Measurements from ENCODE around the gene ZC2HC1C.
"Not testable (repeated sequence)": the region's sequence is repeated elsewhere in the genome, so short reads cannot be mapped to it uniquely, and the experiment has no call there.

Gene ZC2HC1C

GRCh38 chr14:75054421-75054820 is 15.0 kb upstream of the ZC2HC1C start:
- no peak for DNase-seq

DNA sequence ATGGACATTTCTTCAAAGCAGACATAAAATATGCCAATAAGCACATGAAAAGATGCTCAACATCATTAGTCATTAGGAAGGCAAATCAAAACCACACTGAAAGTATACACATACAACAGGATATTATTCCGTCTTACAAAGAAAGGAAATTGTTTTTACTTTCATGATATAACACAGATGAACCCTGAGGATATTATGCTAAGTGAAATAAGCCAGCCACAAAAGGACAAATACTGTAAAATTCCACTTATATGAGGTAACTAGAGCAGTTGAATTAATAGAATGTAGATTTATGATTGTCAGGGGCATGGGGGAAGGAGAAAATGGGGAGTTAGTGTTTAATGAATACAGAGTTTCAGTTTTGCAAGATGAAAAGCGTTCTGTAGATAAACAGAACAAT is 9.8 kb upstream of the ZC2HC1C start:
- no peak for DNase-seq

- DNase-seq: no peak
Observed at GRCh38 chr14:75060420-75060819, 9.0 kb upstream of the ZC2HC1C start.

GRCh38 chr14:75063013-75063412 is 6.4 kb upstream of the ZC2HC1C start:
- no peak for DNase-seq

DNA sequence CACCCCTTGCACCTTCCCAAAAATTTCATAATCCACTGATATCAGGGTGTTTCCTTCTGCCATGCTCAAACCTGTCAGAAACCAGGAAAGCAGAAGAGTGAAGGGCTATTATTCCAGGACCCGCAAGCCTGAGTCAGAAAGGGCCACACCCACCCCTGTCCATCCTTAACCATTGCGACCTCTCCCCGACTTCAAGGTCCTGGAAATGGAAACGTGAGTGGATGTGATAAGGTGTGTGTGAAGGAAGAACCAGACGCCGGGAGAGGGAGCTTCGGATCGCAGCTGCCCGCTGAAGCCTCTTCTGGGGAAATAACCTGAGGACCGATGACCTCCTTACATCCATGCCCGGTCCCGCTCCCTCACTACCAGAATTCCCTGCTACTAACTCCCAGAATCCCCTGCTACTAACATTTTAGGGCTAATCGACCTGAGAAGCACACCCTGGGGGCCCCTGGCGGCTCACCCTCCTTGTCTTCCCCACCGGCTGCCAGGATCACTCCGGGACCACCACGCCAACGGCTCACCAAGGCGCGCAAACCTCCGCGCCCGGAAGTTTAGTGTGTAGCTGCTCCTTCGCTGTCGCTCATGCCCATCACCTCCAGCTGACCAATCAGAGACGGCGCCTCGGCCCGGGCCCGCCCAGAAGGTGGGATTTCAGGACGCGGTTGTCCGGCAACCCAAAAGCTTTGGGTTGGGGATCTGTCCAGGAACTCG is 5.8 kb upstream of the ZC2HC1C start, which contains the start of gene ACYP1:
Gene ACYP1, minus strand, starts transcription at position 534 of the 714 bp plus-strand sequence. Its CDS starts 471 bp downstream, at position 63.
- DNase-seq: peak; percentile 75

- no peak for DNase-seq
Observed at GRCh38 chr14:75064205-75064567, 5.3 kb upstream of the ZC2HC1C start.

- DNase-seq: no peak
Observed at GRCh38 chr14:75066691-75067090, 2.8 kb upstream of the ZC2HC1C start.

- no peak for DNase-seq
Observed at GRCh38 chr14:75067212-75067611, 2.2 kb upstream of the ZC2HC1C start.

- DNase-seq: not testable (repeated sequence)
Observed at GRCh38 chr14:75067765-75068164, 1.7 kb upstream of the ZC2HC1C start.

GRCh38 chr14:75068294-75069120 is 934 bp upstream of the ZC2HC1C start:
- DNase-seq: no peak

DNA sequence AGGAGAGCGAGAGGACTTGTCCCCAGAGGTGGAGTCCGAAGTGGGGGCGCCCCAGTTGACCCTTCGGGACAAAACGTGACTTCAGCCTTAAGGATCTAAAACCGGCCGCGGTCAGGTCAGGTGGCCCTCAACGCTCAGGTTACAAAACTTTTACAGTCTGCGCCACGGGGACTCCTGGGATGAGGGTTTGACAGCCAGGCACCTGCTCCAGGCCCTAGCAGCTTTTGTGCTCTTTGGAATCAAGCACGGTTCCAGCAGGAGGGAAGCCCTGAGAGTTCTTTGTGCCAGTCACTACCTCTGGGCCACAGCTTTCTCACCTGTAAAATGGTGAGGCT is 337 bp downstream of the ZC2HC1C start:
- no peak for DNase-seq

DNA sequence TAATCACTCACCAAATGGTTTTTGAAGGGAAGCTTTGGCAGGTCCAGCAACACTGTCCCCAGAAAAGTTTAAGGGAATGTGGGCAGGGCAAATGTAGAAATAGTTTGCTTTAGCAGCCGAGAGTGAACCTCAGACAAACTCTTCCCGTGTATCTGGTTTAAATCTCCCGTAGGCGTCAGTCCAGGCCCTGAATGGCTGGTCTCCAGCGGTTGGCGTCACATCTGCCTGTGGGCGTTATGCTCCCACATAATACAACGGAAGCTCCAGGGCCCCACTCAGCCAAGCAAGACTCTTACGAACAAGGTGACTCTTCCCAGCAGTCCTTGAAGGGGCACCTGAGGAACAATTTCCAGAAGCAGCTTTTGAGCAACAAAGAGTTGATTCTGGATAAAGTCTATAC is 942 bp downstream of the ZC2HC1C start:
- DNase-seq: no peak

GRCh38 chr14:75077794-75078193 is 8.4 kb downstream of the ZC2HC1C start:
- no peak for DNase-seq

DNA sequence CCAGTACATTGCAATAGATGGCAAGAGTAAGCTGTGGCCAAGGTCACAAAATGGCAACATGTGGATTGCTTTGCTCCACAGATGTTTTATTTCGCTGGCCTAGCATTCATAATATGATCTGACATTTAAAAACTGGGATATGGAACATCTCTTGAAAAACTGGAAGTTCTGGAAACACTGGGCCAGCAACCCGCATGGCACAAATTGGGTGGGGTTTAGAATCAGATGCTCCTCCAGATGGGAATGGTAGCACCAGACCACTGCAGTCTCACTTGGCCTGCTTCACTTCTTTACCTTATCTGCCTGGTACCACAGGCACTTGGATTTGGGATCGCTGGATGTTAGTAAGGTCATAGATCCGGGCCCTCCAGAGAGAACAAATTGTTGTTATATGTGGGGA is 10.1 kb downstream of the ZC2HC1C start:
- no peak for DNase-seq

- DNase-seq: no peak
Observed at GRCh38 chr14:75081660-75082229, 12.3 kb downstream of the ZC2HC1C start.

DNA sequence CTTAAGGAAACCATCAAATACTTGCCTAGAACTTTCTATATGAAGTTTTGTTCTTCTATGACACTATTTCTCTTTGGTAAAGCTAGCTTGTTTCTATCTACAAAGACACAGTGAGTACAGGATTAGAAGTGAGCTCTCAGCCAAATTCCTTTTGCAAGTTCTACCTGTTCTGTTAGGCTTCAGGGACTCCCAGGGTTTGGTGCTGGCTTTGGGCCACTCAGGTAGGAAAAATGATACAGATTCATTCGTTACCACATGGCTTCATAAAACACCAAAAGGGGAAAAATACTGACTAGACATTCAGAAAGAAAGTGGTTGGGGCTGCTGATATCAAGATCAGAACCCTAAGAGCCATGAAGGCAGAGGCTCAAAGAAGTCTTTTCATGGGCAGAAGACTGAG is 13.8 kb downstream of the ZC2HC1C start:
- DNase-seq: no peak

DNA sequence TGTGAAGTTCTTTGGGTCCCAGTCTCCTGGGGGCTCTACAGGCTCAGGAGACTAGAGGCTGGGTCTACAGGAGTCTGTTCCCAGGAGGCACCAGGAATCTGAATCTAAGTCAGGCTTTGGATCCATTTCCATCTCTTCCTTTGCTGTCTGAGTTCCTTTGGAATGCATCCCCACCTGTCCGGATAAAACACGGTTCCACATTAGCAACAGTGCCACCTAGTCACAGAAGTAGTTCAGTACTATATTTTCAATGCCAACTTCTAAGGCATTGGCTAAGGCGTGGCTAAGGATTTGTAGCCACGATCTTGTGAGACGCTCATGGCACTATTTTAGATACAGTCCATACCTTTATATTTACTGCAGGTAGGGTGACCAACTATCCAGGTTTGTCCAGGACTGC is 15.1 kb downstream of the ZC2HC1C start:
- no peak for DNase-seq

- no peak for DNase-seq
Observed at GRCh38 chr14:75088153-75088552, 18.7 kb downstream of the ZC2HC1C start.

DNA sequence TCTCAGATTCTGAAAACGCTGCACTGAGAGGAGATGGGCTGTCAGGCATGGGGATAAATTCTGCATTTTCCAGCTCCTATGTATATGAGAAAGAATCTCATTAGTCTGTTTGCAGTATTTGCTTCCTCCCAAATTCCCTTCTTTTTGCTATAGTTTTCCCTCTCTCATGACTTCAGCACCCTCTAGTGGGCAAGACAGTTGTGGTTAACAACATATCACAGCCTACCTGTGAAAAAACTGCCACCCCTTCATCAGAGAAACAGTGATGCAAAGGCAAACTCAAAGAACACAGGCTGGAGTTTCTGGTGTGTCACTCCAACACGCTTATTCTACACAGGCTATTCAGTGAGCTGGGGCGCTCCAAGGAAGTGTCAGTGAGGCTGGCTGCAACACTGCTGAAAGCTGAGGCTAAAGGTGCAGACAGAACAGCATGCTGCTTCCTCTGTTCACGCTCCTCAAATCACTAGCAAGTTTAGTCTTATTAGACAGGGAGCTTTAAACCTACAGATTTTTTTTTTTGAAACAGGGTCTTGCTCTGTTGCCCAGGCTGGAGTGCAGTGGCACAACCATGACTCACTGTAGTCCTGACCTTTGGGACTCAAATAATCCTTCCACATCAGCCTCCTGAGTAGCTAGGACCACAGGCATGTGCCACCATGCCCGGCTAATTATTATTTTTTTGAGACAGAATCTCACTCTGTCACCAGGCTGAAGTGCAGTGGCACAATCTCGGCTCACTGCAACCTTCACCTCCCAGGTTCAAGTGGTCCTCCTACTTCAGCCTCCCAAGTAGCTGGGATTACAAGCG is 19.3 kb downstream of the ZC2HC1C start:
- DNase-seq: no peak

DNA sequence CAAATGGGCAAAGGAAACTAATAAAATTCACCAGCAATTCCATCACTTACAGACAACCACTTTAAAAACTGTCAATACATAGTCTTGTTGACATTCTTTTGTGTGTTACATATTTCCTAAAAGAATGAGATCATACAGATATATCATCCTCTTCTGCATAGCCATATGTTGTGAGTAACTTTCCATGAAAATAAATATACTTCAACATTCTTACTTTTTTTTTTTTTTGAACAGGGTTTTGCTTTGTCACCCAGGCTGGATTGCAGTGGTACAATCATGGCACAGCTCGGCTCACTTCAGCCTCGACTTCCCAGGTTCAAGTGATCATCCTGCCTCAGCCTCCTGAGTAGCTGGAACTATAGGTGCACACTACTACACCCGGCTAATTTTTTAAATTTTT is 20.9 kb downstream of the ZC2HC1C start:
- DNase-seq: no peak

DNA sequence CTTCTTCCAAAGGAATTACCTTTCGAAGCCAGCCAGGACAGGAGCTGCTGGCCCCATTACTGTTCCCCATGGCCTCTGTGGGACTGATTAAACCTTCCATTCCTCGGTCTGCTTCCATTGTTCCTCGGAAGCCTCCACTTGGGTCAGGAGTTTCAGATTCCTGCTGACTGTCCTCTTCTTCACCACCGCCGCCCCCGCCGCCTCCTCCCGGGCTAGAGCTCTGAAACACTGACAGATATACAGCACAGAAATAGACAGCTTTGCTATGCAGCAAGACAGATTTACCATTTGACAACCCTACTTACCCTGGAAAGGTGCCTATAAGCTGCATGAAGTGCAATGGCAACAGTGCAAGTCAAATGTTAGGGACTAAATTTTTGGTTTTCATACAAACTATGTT is 21.8 kb downstream of the ZC2HC1C start:
- no peak for DNase-seq

- no peak for DNase-seq
Observed at GRCh38 chr14:75092698-75093097, 23.3 kb downstream of the ZC2HC1C start.

- no peak for DNase-seq
Observed at GRCh38 chr14:75094896-75095295, 25.5 kb downstream of the ZC2HC1C start.
